GM12878 (cell line): ENCODE results near the gene TMEM259. TPM values are rescaled to one million over a fixed set of nuclear protein-coding genes. Genes with fewer than 3 reads are reported as not detected.

ENCODE experiments used
- ATAC-seq: fragments of 200-7000 bp; cut with Tn5 transposase; 3 replicates; pipeline ENCODE4 v1.9.1; 2020; ENCODE audit warnings: mild to moderate bottlenecking, moderate library complexity
- BruUV-seq: library from RNA; stranded (reverse); fragments of 400-500 nt; replicated peaks from 2 replicates; lab custom pipeline; 2021; lab: Mats Ljungman, UMichigan
- CTCF ChIA-PET: fragments of 300-600 bp; sonication (Branson Sonifier 250); formaldehyde crosslinking; extraction: SDS; loops from one replicate; lab custom pipeline; 2021; ENCODE audit warnings: inconsistent platforms; lab: Yijun Ruan, JAX
- POLR2A ChIA-PET: fragments of 350-600 bp; formaldehyde crosslinking; extraction: SDS; loops from one replicate; lab custom pipeline; 2021; ENCODE audit warnings: inconsistent platforms; lab: Charles Lee
- RAD21 ChIA-PET: fragments of 300-600 bp; sonication (Branson Sonifier 250); formaldehyde crosslinking; loops from one replicate; lab custom pipeline; 2023; ENCODE audit warnings: antibody characterized with exemption; ENCODE audit not compliant: unreplicated experiment; lab: Charles Lee
- SMC1A ChIA-PET: fragments of 300-600 bp; sonication (Branson Sonifier 250); formaldehyde crosslinking; loops from one replicate; lab custom pipeline; 2023; ENCODE audit not compliant: unreplicated experiment, uncharacterized antibody; lab: Charles Lee
- DNase-seq: peaks from one replicate; pipeline ENCODE4 v3.0.0-alpha.2; 2011; ENCODE audit warnings: low read depth, low spot score
- FAIRE-seq: peaks from 3 replicates; lab custom pipeline; 2011; peaks lifted over from hg19 to GRCh38; lab: Jason Lieb, UNC
- H2AFZ ChIP-seq: 2 replicates; pipeline ENCODE4 v1.6.0; 2011; ENCODE audit warnings: low read depth, low read length, control low read depth; ENCODE audit not compliant: control insufficient read depth
- H3K27ac ChIP-seq: 2 replicates; pipeline ENCODE4 v1.5.1; 2011; ENCODE audit warnings: control low read depth; ENCODE audit not compliant: control insufficient read depth, insufficient read depth
- H3K27me3 ChIP-seq, 2 experiments: replicated peaks in 1 of 2; 2 replicates each; pipeline versions ENCODE4 v1.6.0 to v1.6.1; 2011; ENCODE audit warnings: low read length in 1 of 2; ENCODE audit not compliant: control insufficient read depth in 2 of 2, insufficient read depth in 2 of 2
- H3K36me3 ChIP-seq, 2 experiments: 2 replicates each; pipeline ENCODE4 v1.5.1; 2011; ENCODE audit warnings: low read length in 1 of 2; ENCODE audit not compliant: control insufficient read depth in 2 of 2, insufficient read depth in 2 of 2
- H3K4me1 ChIP-seq: 2 replicates; pipeline ENCODE4 v1.6.1; 2011; ENCODE audit warnings: mild to moderate bottlenecking, low read length, moderate library complexity, mixed read lengths; ENCODE audit not compliant: control insufficient read depth, insufficient read depth
- H3K4me2 ChIP-seq: 2 replicates; pipeline ENCODE4 v1.6.0; 2011; ENCODE audit warnings: control low read depth; ENCODE audit not compliant: control insufficient read depth, insufficient read depth
- H3K4me3 ChIP-seq: fragments of 200-600 bp; sonication (generic); 2 replicates; pipeline ENCODE4 v1.5.1; 2016
- H3K79me2 ChIP-seq: 2 replicates; pipeline ENCODE4 v1.6.0; 2011; ENCODE audit warnings: low read length; ENCODE audit not compliant: control insufficient read depth, insufficient read depth
- H3K9ac ChIP-seq: 2 replicates; pipeline ENCODE4 v1.8.0; 2011; ENCODE audit warnings: low read length, control low read depth, mixed read lengths; ENCODE audit not compliant: control insufficient read depth, insufficient read depth
- H3K9me3 ChIP-seq: replicated peaks from 3 replicates; pipeline ENCODE4 v1.5.1; 2011; ENCODE audit warnings: mild to moderate bottlenecking, low read length; ENCODE audit not compliant: control insufficient read depth, insufficient read depth
- H4K20me1 ChIP-seq: 2 replicates; pipeline ENCODE4 v1.6.0; 2011; ENCODE audit not compliant: control insufficient read depth, insufficient read depth
- ATF2 ChIP-seq: IDR thresholded peaks from 2 replicates; pipeline ENCODE4 v1.6.1; 2012; ENCODE audit warnings: low read length, inconsistent platforms
- BCL3 ChIP-seq: IDR thresholded peaks from 2 replicates; pipeline ENCODE4 v1.6.1; 2011; ENCODE audit warnings: borderline replicate concordance, low read depth, mild to moderate bottlenecking, moderate library complexity, low read length; ENCODE audit not compliant: insufficient read depth, poor library complexity, severe bottlenecking
- PML ChIP-seq: IDR thresholded peaks from 2 replicates; pipeline ENCODE4 v1.6.1; 2012; ENCODE audit warnings: low read length, inconsistent platforms
- SREBF1 ChIP-seq: IDR thresholded peaks from 2 replicates; pipeline ENCODE4 v1.6.1; 2012; ENCODE audit warnings: mild to moderate bottlenecking, low read length
- SRF ChIP-seq, 2 experiments: IDR thresholded peaks; 2 replicates each; pipeline ENCODE4 v1.6.1; 2011; ENCODE audit warnings: low read depth in 2 of 2, low read length in 2 of 2, mild to moderate bottlenecking in 1 of 2, moderate library complexity in 1 of 2
- YY1 ChIP-seq: IDR thresholded peaks from 2 replicates; pipeline ENCODE4 v1.6.1; 2011; ENCODE audit warnings: low read depth, mild to moderate bottlenecking, low read length
- whole genome bisulfite sequencing: methylation state at CpG from one replicate; pipeline ENCODE4 v1.1.6; 2016; ENCODE audit warnings: low lambda C conversion rate; ENCODE audit not compliant: insufficient replicate concordance, insufficient coverage; ENCODE audit errors: missing lambda C conversion rate; 5-methylcytosine and 5-hydroxymethylcytosine counted together
- in situ Hi-C: fragments of 300-500 bp; cut with MboI; formaldehyde crosslinking; loops from 9 replicates; pipeline ENCODE4 v1.14.3; 2018; ENCODE audit warnings: mixed read lengths
- intact Hi-C: fragments of 100-400 bp; cut with micrococcal nuclease; formaldehyde crosslinking; loops from one replicate; pipeline ENCODE4 v1.14.2; 2022; ENCODE audit not compliant: unreplicated experiment
- polyA plus RNA-seq, 11 experiments: library from polyadenylated mRNA; depleted of rRNA in 4 of 11; unstranded in 6 of 11; stranded (reverse) in 5 of 11; fragments of >200 nt; fragmentation: Nextera tagmentation in 4 of 11; fragmentation: Illumina TruSeq in 1 of 11; extraction: Ambion mirVana in 4 of 11; extraction: Trizol in 1 of 11; gene quantifications; 1 replicate in 1 of 11; 2 replicates in 10 of 11; pipeline versions ENCODE4 v1.2.1 to v1.2.3, GENCODE V29; 2011 to 2016; ENCODE audit warnings: inconsistent platforms in 2 of 11, missing spikeins in 2 of 11, low read depth in 1 of 11
- total RNA-seq, 4 experiments: library from RNA; depleted of rRNA in 3 of 4; stranded (reverse); fragments of >200 nt in 3 of 4; fragmentation: Illumina TruSeq in 1 of 4; extraction: Trizol in 1 of 4; gene quantifications; 2 replicates each; pipeline versions ENCODE4 v1.2.1 to v1.2.3, GENCODE V29; 2013 to 2021
- TF ChIP-seq, protein P1 (sequence below): fragments of 450-650 bp; formaldehyde crosslinking; IDR thresholded peaks from 2 replicates; pipeline ENCODE4 v1.5.0; 2022; ENCODE audit warnings: mild to moderate bottlenecking, missing genetic modification characterization

Gene TMEM259
- total and polyA plus RNA-seq, 10 of the 15 experiments (the other 5 are each of a cell fraction or from before 2014, with no cell fraction given) = 0.43 to 184 (median 62.0) TPM

- H3K4me1 ChIP-seq = peaks cover 8% of the 10 kb centered on the region
- intact Hi-C loops = no loop called here
- H3K9me3 ChIP-seq = no peaks in the 10 kb centered on the region
- H3K36me3 ChIP-seq = peaks cover 4 to 15% of the 10 kb centered on the region in 2 experiments; a peak in 3 of 4 replicates
- H3K27ac ChIP-seq = no peak overlapping the region
- no peak overlapping the region for H3K4me2 ChIP-seq
- 91% methylated on average over 15 of the region's 15 CpGs for WGBS
- H3K9ac ChIP-seq = no peak overlapping the region
- FAIRE-seq (no peak), DNase-seq (no peak), ATAC-seq (no peak)
- H3K4me3 ChIP-seq = no peak overlapping the region
- in situ Hi-C loops = loop anchor here (5.0 kb wide), 2 partner anchors 131 to 216 kb away; partner anchors contain the start of gene CFD
- ChIA-PET RAD21 (no interaction called here), POLR2A (interaction anchor here (0.7 kb wide), 1 partner anchor 92 kb away, joined by 3 read pairs; no protein-coding TSS in a partner anchor), SMC1A (interaction anchor here (0.7 kb wide), 1 partner anchor 39 kb away, joined by 5 read pairs; no protein-coding TSS in a partner anchor), CTCF (no interaction called here)
- TF ChIP-seq PML = no peak
- TF ChIP-seq YY1 = no peak
- TF ChIP-seq SRF (IDR thresholded peaks at IDR 0.05; ENCODE audit: low read depth in 2 of 2, low read length in 2 of 2) = no peak
- no peak for TF ChIP-seq SREBF1
- no peak for TF ChIP-seq ATF2
- no peak for TF ChIP-seq BCL3
- TF ChIP-seq, protein P1, sequence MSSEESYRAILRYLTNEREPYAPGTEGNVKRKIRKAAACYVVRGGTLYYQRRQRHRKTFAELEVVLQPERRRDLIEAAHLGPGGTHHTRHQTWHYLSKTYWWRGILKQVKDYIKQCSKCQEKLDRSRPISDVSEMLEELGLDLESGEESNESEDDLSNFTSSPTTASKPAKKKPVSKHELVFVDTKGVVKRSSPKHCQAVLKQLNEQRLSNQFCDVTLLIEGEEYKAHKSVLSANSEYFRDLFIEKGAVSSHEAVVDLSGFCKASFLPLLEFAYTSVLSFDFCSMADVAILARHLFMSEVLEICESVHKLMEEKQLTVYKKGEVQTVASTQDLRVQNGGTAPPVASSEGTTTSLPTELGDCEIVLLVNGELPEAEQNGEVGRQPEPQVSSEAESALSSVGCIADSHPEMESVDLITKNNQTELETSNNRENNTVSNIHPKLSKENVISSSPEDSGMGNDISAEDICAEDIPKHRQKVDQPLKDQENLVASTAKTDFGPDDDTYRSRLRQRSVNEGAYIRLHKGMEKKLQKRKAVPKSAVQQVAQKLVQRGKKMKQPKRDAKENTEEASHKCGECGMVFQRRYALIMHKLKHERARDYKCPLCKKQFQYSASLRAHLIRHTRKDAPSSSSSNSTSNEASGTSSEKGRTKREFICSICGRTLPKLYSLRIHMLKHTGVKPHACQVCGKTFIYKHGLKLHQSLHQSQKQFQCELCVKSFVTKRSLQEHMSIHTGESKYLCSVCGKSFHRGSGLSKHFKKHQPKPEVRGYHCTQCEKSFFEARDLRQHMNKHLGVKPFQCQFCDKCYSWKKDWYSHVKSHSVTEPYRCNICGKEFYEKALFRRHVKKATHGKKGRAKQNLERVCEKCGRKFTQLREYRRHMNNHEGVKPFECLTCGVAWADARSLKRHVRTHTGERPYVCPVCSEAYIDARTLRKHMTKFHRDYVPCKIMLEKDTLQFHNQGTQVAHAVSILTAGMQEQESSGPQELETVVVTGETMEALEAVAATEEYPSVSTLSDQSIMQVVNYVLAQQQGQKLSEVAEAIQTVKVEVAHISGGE = no peak
- H4K20me1 ChIP-seq = no peaks in the 10 kb centered on the region
- H3K79me2 ChIP-seq = peaks cover 11% of the 10 kb centered on the region
- no peak overlapping the region for H2AFZ ChIP-seq
- no TSS peak for BruUV-seq
- no peaks in the 10 kb centered on the region for H3K27me3 ChIP-seq
Measured at GRCh38 chr19:988510-988909, 32.4 kb downstream of the TMEM259 start.
